NCI-H187 (cell line): ENCODE data around the gene RNF26.

Source experiments
- DNase-seq, 2 experiments: peaks; one replicate each; lab custom pipeline; 2025; lab: John Stamatoyannopoulos, UW

RNF26 gene

GRCh38 chr11:119355091-119355843, 20.9 kb downstream of the RNF26 start:
- no peak for DNase-seq

GRCh38 chr11:119356349-119357031, 22.2 kb downstream of the RNF26 start:
- DNase-seq, result no peak

DNA sequence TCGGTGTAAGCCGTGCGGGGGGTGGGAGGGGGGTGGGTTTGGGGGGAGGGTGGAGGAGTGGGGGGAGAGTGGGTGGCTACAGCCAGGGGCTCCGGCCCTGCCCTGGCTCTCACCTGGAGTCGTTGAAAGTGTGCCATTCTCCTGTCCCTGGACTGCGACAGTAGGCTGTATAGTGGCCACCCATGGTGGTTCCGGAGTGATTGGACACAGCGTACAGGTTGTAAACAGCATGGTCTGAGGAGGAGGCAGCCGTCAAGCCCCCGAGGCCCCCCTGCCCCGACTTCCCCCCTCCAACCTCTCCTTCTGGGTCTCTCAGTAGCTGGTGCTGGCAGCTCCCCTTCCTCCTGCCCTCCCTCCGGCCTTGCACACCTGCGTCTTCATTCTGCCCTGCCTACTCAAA, 22.7 kb downstream of the RNF26 start:
- DNase-seq, result no peak

DNA sequence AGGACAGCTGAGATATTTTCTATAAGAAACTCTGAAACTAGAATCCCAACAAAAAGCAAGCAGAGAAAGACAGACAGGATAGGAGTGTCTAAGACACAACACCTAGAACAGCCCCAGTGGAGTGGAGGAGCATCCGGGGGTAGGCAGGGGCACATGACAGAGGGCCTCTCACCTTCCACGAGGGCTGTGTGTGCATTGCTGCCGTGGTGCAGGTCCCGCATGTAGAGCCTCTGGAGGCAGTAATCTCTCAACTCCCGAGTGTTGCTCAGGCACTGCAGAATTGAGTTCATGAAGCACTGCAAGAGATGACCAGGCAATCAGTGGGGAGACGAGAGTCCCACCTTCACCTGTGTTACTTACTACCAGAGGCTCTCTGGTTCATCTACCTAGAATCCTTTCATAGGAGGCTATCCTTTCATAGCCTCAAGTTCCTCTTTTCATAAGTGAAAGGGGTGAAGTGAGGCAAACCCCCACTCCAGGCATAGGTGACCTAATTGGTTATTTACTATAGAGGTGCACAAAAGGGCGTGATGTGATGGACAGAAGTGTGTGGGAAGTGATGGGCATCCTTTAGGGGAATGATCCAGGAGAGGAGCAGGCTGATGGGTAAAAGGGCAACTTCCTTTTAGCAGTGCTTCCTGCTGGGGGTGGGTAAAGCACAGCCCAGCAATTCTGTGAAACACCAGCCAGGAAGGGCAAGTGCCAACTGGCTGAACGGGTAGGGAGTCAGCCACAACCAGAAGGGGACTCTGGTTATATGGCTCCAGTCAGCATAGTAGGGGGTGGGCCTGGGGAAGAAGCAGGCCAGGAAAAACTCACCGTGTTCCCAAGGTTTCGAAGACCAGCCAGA, 25.3 kb downstream of the RNF26 start:
- no peak for DNase-seq

DNA sequence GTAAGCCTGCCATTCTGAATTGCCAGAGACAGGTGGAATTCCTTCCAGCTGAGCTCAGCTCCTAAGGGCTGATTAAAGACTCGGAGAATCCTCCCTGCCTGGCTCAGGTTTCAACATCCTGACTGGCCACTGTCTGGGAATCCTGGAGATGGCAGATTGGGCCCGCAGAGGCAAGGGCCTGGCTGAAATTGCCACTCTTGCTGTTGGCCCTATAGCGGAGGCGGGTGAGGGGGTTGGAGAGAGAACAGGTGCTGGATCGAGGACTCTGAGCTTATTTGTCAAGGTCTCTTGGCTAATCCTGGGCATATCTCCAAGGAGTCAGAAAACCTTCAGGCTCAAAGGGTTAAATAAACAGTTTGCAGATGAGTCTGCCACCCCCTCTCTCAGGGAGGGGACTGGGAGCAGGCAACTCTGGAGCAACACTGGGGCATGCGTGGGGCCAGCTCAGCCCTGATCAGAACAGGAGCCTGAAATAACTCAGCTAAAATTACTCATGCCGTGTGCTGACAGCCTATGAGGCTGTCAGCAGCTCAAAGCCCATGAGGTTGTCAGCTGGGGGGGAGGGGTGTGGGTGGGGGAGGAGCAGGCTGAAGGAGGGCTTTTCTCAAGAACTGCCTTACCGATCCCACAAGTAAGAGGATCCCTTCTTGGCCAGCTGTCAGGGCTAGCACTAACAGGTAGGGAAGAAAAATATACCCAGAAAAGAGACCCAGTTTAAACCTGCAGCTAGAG, 26.9 kb downstream of the RNF26 start:
- peak; percentile 35 to 68 for DNase-seq

- no peak for DNase-seq
Observed at GRCh38 chr11:119361941-119362725, 27.8 kb downstream of the RNF26 start.

DNA sequence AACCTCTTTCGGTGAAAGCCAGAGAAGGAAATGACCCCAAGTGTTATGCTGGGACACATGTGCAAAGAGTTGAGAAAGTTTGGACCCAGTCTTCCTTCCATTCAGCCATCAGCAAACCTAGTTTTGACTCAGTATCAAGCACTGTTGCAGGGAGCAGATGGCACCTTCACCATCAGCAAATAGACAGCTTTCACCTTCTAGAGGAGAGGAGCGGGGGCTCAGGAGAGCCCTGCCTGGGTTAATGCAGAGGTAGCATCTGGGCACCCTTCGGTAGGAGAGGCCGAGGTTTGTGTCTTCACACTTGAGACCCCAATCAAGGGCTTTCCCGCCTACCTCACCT, 28.4 kb downstream of the RNF26 start:
- DNase-seq, result no peak

GRCh38 chr11:119363081-119363850, 28.9 kb downstream of the RNF26 start:
- DNase-seq, result no peak

DNA sequence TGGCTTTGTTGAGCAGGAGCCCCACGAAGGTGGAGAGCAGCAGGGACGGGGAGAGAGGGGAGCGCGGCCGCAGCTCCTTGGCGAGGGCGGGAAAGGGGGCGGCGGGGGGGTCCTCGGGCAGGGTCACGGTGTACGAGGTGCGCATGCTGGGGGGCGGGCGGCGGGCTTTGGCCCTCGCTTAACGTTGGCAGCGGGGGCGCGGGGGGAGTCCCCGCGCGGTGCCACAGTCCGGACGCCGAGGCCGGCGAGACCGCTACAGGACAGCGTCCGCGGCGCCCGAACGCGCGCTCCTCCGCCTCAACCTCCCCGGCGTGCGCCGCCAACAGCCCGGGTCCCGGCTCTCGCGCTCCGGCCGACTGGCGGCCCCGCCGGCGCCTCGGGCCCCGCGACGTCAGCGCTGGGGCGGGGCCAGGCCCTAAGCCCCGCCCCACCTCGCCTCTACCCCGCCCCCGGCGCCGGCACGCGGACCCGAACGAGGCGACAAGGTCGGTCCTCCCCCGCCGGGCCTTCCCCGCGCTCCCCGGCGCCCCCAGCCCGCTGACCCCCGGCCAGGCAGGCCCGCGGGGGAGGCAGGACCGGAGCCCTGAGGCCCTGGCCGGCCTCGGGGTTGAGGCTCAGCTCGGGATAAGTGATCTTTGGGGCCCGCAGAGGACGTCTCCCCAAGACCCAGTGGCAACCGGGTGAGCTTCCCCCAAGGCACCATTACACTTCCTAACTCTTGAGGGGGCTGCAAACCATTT, 29.7 kb downstream of the RNF26 start:
- no peak for DNase-seq

DNA sequence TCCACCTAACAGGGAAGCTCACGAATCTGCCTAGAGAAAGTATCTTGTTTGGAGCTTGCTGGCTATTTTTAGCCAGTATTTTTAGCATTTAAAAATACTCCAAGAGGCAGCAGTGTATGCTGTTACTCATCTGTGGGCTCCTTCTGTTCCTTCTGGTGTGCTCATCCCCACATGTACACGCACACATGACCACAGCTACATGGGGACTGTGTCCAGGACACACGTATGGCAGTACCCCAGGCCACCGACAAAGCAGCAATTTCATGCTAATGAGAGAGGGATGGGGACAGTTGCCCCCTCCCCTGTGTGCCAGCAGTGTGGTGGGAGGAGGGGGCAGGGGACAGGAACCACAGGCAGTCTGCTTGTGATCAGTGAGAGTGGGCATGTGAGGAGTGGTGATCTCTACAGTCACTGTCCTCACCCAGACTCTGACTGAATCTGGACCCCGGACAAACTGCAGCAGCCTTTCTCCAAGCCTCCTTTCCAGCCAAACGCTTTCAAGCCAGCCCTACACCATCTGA, 30.8 kb downstream of the RNF26 start:
- no peak for DNase-seq

- no peak for DNase-seq
Observed at GRCh38 chr11:119366690-119367620, 32.6 kb downstream of the RNF26 start.

- no peak for DNase-seq
Observed at GRCh38 chr11:119367661-119368120, 33.4 kb downstream of the RNF26 start.

- DNase-seq, result no peak
Observed at GRCh38 chr11:119368121-119369034, 34.1 kb downstream of the RNF26 start.

DNA sequence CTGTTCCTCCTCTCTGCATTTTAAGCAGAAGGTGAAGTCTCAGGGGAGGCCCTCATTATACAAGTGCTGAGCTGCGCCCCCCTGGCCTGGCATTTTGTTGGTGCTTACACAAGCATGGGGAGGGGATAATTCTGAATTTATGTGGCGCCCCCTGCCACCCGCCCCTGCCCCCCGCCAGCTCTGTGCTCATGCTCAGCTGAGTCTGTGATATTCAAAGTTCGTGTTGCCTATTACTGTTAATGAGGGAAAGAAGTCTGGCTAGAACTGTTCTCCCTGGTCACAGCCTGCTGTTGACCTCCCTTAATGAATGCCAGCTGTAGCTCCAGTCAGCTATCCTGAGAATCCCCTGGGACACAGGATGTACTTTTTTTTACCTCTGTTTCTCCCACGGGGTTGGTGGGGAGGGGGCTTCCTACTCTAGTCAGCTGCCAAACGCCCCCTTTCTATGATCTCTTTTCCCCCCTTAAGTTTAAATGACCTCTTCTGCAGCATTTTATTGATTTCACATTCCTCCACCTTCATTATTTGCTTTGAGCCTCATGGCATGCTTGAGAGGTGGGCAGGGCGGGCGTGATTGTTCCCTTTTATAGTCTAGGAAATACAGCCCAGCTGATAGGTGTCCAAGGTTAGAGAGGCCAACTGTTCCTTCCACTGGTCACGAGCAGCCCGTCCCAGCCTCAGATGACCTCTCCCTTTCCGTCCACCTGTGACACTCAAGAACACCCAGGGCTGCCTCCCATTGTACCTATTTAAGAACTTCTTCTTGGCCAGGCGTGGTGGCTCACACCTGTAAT, 35.0 kb downstream of the RNF26 start:
- no peak for DNase-seq

GRCh38 chr11:119370486-119371046, 36.2 kb downstream of the RNF26 start:
- no peak for DNase-seq

DNA sequence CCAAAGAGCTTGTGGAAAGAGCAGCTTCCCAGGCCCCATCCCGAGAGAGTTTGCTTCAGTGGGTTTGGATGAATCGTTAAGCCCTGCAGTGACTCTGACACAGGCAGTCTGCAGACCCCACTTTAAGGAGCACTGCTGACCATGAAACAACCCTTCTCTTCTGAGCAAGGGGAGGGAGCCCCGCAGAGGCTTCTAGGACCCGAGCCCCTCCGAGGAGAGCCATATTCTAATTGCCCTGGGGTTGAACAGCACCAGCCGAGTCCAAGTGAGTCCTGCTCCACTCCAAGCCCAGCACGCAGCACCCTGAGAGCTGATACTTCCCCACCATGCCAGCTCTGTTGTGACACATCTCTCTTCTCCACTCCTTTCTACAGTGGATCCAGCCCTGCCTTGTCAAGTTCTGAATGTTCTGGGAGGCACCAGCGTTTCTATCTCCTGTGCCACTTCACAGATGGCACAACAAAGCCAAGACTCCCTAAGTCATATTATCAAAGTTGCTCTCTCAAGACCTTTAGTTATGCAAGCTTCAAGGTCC, 36.8 kb downstream of the RNF26 start:
- no peak for DNase-seq
